GM19395 (cell line): ENCODE data around the gene PABPC1L2B.
"Not testable (repeated sequence)": the region's sequence is repeated elsewhere in the genome, so short reads cannot be mapped to it uniquely, and the experiment has no call there.

ENCODE experiments used
- ATAC-seq: cut with Tn5 transposase; IDR thresholded peaks from one replicate; pipeline ENCODE4 v1.9.1; 2021; ENCODE audit warnings: mild to moderate bottlenecking, moderate library complexity; ENCODE audit not compliant: unreplicated experiment

Gene PABPC1L2B

GRCh38 chrX:73002733-73003132 is at the start of gene PABPC1L2B:
PABPC1L2B (plus strand) TSS chrX:73002939; CDS start chrX:73003643, 704 bp downstream.
- not testable (repeated sequence) for ATAC-seq

GRCh38 chrX:72959971-72960370 is 42.8 kb upstream of the PABPC1L2B start:
- ATAC-seq: not testable (repeated sequence)

DNA sequence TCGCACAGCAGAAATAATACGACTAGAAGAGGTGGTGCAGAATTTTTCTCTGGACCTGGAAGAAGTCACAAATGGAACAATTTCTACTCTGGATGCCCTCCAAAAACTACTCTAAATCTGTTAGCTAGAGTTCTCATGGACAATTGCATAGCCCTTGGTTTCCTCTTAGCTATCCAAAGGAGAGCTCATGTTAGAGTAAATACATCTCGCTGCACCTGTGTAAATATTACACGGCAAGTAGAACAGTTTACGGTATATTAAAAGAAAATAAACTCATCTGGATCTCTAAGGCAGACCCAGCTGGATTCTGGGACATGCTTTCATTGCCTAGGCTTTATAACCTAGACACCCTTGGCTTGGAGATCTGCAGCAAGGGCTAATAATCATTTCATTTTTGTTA is 30.9 kb upstream of the PABPC1L2B start:
- ATAC-seq: not testable (repeated sequence)

GRCh38 chrX:72974885-72975284 is 27.9 kb upstream of the PABPC1L2B start:
- not testable (repeated sequence) for ATAC-seq

DNA sequence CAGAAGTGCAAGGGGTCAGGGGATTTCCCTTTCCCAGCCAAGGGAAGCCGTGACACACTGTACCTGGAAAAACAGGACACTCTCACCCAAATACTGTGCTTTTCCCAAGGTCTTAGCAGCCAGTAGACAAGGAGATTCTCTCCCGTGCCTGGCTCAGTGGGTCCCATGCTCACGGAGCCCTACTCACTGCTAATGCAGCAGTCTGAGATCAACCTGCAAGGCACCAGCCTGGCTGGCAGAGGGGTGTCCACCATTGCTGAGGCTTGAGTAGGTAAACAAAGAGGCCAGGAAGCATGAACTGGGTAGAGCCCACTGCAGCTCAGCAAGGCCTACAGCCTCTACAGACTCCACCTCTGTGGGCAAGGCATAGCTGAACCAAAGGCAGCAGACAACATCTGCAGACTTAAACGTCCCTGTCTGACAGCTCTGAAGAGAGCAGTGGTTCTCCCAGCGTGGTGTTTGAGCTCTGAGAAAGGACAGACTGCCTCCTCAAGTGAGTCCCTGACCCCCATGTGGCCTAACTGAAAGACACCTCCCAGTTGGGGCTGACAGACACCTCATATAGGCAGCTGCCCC is 21.8 kb upstream of the PABPC1L2B start:
- not testable (repeated sequence) for ATAC-seq

- not testable (repeated sequence) for ATAC-seq
Measured at GRCh38 chrX:73004032-73004431, 1.3 kb downstream of the PABPC1L2B start.

GRCh38 chrX:73021361-73022092 is 18.8 kb downstream of the PABPC1L2B start:
- no peak for ATAC-seq

DNA sequence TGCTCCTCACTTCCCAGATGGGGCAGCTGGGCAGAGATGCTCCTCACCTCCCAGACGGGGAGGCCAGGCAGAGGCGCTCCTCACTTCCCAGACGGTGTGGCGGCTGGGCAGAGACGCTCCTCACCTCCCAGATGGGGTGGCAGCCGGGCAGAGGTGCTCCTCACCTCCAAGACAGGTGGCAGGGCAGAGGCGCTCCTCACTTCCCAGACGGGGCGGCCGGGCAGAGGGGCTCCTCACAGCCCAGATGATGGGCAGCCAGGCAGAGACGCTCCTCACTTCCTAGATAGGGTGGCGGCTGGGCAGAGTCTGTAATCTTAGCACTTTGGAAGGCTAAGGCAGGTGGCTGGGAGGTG is 19.3 kb downstream of the PABPC1L2B start:
- not testable (repeated sequence) for ATAC-seq

DNA sequence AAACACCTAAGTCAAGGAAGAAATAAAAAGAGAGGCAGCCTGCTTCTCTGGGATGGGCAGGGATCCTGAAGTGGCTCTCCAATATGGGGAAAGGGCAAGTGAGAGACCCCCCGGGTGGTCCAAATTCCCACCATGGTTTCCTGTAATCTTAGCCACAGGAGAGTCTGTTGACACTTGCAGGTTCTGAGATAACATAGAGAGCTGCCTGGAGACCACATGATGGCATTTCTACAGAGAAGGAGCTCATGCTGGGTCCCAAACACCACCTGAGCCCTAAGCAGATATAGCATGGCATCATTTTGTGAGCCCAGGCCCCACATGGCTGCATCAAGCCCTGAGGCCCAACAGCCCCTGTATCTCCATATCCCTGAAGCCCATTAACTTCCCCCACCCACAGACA is 26.1 kb downstream of the PABPC1L2B start:
- ATAC-seq: no peak
